K562 (cell line): ENCODE measurements around the gene PRKG1.

Source experiments
- BRCA1 ChIP-seq, 2 experiments: fragments of 450-650 bp in 1 of 2; sonication (generic) in 1 of 2; formaldehyde crosslinking in 1 of 2; IDR thresholded peaks; 2 replicates each; pipeline versions ENCODE4 v1.5.0 to v1.6.1; 2017 to 2020; ENCODE audit warnings: mild to moderate bottlenecking in 1 of 2, missing genetic modification reagents in 1 of 2
- MCM5 ChIP-seq: fragments of 450-650 bp; IDR thresholded peaks from 2 replicates; pipeline ENCODE4 v1.6.1; 2016; ENCODE audit warnings: low read depth
- SIN3A ChIP-seq, 2 experiments: fragments of 150-350 bp in 1 of 2; IDR thresholded peaks; 2 replicates each; pipeline ENCODE4 v1.6.1; 2011 to 2016; ENCODE audit warnings: borderline replicate concordance in 2 of 2, low read depth in 2 of 2, low read length in 2 of 2, mild to moderate bottlenecking in 2 of 2, moderate library complexity in 2 of 2; ENCODE audit not compliant: control insufficient read depth in 1 of 2
- SMAD3 ChIP-seq: fragments of 450-650 bp; formaldehyde crosslinking; conservative IDR thresholded peaks from 2 replicates; pipeline ENCODE4 v1.4.0; 2020; ENCODE audit warnings: mild to moderate bottlenecking
- SMARCA4 ChIP-seq: fragments of 450-650 bp; IDR thresholded peaks from 2 replicates; pipeline ENCODE4 v1.6.1; 2016
- SMC3 ChIP-seq: conservative IDR thresholded peaks from 2 replicates; pipeline ENCODE4 v1.6.1; 2011; ENCODE audit warnings: low read depth, low read length, improper control_type of control experiment; ENCODE audit not compliant: insufficient read depth
- TAF1 ChIP-seq: IDR thresholded peaks from 2 replicates; pipeline ENCODE4 v1.6.1; 2011; ENCODE audit warnings: mild to moderate bottlenecking, low read length, moderate library complexity; ENCODE audit not compliant: insufficient read depth, control insufficient read depth, severe bottlenecking; ENCODE audit errors: extremely low read depth
- YBX1 ChIP-seq: fragments of 450-650 bp; IDR thresholded peaks from 2 replicates; pipeline ENCODE4 v1.7.1; 2016; ENCODE audit warnings: mild to moderate bottlenecking
- ZNF134 ChIP-seq: fragments of 250-450 bp; sonication (Bioruptor Pico); conservative IDR thresholded peaks from 2 replicates; pipeline ENCODE4 v1.4.0; 2020
- TF ChIP-seq, protein P1 (sequence below), 3 experiments: IDR thresholded peaks in 2 of 3; conservative IDR thresholded peaks in 1 of 3; 2 replicates each; pipeline ENCODE4 v1.5.1; 2011 to 2012; ENCODE audit warnings: low read length in 3 of 3, mild to moderate bottlenecking in 3 of 3, control low read depth in 2 of 3, improper control_type of control experiment in 1 of 3, inconsistent platforms in 1 of 3, low read depth in 1 of 3, mixed read lengths in 1 of 3, moderate library complexity in 1 of 3; ENCODE audit not compliant: insufficient read depth in 2 of 3
- TF ChIP-seq, protein P2 (sequence below): fragments of 450-650 bp; IDR thresholded peaks from 2 replicates; pipeline ENCODE4 v1.6.1; 2016; ENCODE audit warnings: antibody characterized with exemption
- TF ChIP-seq, protein P3 (sequence below): sonication (generic); formaldehyde crosslinking; IDR thresholded peaks from 2 replicates; pipeline ENCODE4 v1.9.0; 2022; ENCODE audit warnings: mild to moderate bottlenecking, missing genetic modification reagents
- TF ChIP-seq, protein P4 (sequence below): fragments of 250-450 bp; sonication (Bioruptor Pico); IDR thresholded peaks from 2 replicates; pipeline ENCODE4 v1.6.1; 2021; ENCODE audit warnings: mild to moderate bottlenecking
- TF ChIP-seq, protein P5 (sequence below): sonication (generic); formaldehyde crosslinking; IDR thresholded peaks from 2 replicates; pipeline ENCODE4 v1.5.0; 2020; ENCODE audit warnings: missing genetic modification reagents

DNA sequence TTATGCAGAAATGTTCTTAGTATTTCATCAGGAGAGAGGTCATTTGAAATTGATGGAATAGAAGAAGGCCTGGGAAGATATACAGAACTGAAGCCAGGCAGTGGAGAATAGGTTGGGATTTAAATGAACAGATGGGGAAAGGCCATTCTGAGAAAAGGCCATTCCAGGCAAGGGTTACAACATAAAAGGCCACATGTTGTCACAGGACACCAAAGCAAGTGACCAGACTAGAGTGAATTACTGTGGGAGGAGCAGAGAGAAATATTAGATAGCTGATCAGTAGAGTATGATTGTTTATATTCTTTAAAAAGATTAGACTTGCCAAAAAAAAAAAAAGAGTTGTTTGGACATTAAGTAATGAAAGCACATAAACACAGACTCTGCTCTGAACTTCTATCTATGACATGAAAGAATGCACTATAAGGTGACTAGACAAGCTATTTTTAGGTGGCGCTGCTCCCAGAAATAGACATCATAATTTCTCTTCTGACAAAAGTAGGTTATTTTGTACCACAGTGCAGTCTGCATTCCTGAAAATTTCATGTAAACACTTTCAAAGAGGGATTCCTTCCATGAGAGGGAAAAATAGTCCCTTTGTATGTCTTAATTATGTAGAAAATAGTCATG is 1184.6 kb downstream of the PRKG1 start:
- TF ChIP-seq SMC3 (no peak), TAF1 (no peak), YBX1 (no peak), MCM5 (no peak), ZNF134 (CRISPR knock-in tag) (no peak), BRCA1 (IDR thresholded peaks at IDR 0.05) (no peak), BRCA1 (CRISPR knock-in tag; IDR thresholded peaks at IDR 0.05) (no peak), SMARCA4 (no peak), SMAD3 (CRISPR knock-in tag) (no peak), SIN3A (IDR thresholded peaks at IDR 0.05; ENCODE audit: borderline replicate concordance in 2 of 2, control insufficient read depth in 1 of 2, low read depth in 2 of 2, low read length in 2 of 2) (no peak)
- TF ChIP-seq, protein P1, sequence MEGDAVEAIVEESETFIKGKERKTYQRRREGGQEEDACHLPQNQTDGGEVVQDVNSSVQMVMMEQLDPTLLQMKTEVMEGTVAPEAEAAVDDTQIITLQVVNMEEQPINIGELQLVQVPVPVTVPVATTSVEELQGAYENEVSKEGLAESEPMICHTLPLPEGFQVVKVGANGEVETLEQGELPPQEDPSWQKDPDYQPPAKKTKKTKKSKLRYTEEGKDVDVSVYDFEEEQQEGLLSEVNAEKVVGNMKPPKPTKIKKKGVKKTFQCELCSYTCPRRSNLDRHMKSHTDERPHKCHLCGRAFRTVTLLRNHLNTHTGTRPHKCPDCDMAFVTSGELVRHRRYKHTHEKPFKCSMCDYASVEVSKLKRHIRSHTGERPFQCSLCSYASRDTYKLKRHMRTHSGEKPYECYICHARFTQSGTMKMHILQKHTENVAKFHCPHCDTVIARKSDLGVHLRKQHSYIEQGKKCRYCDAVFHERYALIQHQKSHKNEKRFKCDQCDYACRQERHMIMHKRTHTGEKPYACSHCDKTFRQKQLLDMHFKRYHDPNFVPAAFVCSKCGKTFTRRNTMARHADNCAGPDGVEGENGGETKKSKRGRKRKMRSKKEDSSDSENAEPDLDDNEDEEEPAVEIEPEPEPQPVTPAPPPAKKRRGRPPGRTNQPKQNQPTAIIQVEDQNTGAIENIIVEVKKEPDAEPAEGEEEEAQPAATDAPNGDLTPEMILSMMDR (IDR thresholded peaks at IDR 0.05 in 2 of 3, conservative IDR thresholded peaks at IDR 0.05 in 1 of 3; ENCODE audit: insufficient read depth in 2 of 3, low read depth in 1 of 3, low read length in 3 of 3): no peak
- TF ChIP-seq, protein P2, sequence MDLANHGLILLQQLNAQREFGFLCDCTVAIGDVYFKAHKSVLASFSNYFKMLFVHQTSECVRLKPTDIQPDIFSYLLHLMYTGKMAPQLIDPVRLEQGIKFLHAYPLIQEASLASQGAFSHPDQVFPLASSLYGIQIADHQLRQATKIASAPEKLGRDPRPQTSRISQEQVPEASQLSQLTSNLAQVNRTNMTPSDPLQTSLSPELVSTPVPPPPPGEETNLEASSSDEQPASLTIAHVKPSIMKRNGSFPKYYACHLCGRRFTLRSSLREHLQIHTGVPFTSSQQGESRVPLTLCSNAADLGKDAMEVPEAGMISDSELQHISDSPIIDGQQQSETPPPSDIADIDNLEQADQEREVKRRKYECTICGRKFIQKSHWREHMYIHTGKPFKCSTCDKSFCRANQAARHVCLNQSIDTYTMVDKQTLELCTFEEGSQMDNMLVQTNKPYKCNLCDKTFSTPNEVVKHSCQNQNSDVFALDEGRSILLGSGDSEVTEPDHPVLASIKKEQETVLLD: no peak
- TF ChIP-seq, protein P3, sequence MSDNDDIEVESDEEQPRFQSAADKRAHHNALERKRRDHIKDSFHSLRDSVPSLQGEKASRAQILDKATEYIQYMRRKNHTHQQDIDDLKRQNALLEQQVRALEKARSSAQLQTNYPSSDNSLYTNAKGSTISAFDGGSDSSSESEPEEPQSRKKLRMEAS (CRISPR knock-in tag): no peak
- TF ChIP-seq, protein P4, sequence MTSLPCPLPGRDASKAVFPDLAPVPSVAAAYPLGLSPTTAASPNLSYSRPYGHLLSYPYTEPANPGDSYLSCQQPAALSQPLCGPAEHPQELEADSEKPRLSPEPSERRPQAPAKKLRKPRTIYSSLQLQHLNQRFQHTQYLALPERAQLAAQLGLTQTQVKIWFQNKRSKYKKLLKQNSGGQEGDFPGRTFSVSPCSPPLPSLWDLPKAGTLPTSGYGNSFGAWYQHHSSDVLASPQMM (CRISPR knock-in tag): no peak
- TF ChIP-seq, protein P5, sequence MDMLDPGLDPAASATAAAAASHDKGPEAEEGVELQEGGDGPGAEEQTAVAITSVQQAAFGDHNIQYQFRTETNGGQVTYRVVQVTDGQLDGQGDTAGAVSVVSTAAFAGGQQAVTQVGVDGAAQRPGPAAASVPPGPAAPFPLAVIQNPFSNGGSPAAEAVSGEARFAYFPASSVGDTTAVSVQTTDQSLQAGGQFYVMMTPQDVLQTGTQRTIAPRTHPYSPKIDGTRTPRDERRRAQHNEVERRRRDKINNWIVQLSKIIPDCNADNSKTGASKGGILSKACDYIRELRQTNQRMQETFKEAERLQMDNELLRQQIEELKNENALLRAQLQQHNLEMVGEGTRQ (CRISPR knock-in tag): no peak
